Stomach (tissue), 4 donors: ENCODE data around the gene MAP2K1.
"Not testable (repeated sequence)": the region's sequence is repeated elsewhere in the genome, so short reads cannot be mapped to it uniquely, and the experiment has no call there.

Experiments
- CTCF ChIP-seq, 7 experiments: fragments of 450-650 bp in 4 of 7; fragments of 200-600 bp in 3 of 7; sonication (generic) in 3 of 7; IDR thresholded peaks; one replicate each; pipeline ENCODE4 v1.5.1; 2016 to 2019; ENCODE audit warnings: antibody characterized with exemption in 7 of 7, control low read depth in 2 of 7, mild to moderate bottlenecking in 1 of 7
- EP300 ChIP-seq: sonication (generic); formaldehyde crosslinking; IDR thresholded peaks from one replicate; pipeline ENCODE4 v1.6.1; 2017; ENCODE audit warnings: antibody characterized with exemption
- POLR2A ChIP-seq, 4 donors: fragments of 450-650 bp; IDR thresholded peaks; one replicate each; pipeline ENCODE4 v1.6.1; 2016; ENCODE audit warnings: antibody characterized with exemption in 4 of 4, control low read depth in 2 of 4, mild to moderate bottlenecking in 1 of 4, moderate library complexity in 1 of 4

DNA sequence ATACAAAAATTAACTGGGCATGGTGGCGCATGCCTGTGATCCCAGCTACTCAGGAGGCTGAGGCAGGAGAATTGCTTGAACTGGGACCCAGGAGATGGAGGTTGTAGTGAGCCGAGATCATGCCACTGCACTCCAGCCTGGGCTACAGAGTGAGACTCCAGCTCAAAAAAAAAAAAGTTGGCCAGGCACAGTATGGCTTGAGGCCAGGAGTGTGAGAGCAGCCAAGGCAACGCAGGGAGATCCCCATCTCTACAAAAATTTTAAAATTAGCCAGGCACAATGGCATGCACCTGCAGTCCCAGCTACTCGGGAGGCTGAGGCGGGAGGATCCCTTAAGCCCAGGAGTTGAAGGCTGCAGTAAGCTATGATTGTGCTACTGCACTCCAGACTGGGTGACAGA lies 38.2 kb upstream of the MAP2K1 start:
- not testable (repeated sequence) for TF ChIP-seq CTCF (IDR thresholded peaks at IDR 0.05); POLR2A (IDR thresholded peaks at IDR 0.05); EP300
